ENCODE measurements around the gene RPLP2.

RPLP2 gene

GRCh38 chr11:850775-851763 is 41.3 kb downstream of the RPLP2 start:
- DNase-seq (ENCODE audit: low read depth): no peak

DNA sequence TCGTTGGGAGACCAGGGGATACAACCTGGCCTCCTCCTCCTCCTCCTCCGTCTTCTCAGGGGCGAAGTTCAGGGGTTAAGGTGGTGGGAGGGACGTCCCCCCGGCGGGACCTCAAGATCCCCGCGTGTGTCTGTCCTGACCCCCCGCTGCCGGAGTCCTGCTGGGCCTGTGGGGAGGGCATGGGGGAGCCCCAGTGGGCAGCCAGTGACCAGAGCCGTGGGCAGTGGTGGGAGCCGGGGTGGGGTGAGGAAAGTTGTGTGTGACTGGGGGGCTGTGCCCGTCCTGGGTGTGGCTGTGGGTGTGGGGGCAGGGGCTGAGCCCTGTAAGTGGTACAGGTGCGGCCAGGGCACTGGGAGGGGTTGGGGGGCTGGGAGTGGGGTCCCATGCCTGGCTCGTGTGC is 43.0 kb downstream of the RPLP2 start:
- no peak for DNase-seq (ENCODE audit: low read depth)

- DNase-seq (ENCODE audit: low read depth): no peak
Measured at GRCh38 chr11:853682-854448, 44.1 kb downstream of the RPLP2 start.

GRCh38 chr11:854601-855329 is 45.0 kb downstream of the RPLP2 start:
- no peak for DNase-seq (ENCODE audit: low read depth)

DNA sequence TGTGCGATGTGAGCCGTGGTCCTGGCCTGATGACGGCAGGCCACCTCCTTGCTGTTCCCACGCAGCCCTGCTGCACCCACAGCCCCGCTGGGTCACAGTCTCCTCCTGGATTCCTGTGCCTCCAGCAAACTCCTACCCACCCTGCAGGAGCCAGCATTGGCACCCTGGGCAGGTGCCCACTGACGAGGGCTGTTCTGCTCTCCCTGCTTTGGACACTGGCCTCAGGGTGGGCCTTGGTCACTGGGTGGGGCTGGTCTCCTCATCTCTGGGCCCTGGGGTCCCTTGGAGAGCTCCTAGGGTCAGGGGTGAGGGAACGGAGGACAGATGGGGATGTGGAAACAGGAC is 45.5 kb downstream of the RPLP2 start:
- no peak for DNase-seq (ENCODE audit: low read depth)

GRCh38 chr11:855796-856195 is 46.0 kb downstream of the RPLP2 start:
- no peak for DNase-seq (ENCODE audit: low read depth)

- no peak for DNase-seq (ENCODE audit: low read depth)
Measured at GRCh38 chr11:856397-856796, 46.6 kb downstream of the RPLP2 start.

- no peak for DNase-seq (ENCODE audit: low read depth)
Measured at GRCh38 chr11:858053-858761, 48.4 kb downstream of the RPLP2 start.

GRCh38 chr11:858762-859339 is 49.1 kb downstream of the RPLP2 start:
- DNase-seq (ENCODE audit: low read depth): no peak

DNA sequence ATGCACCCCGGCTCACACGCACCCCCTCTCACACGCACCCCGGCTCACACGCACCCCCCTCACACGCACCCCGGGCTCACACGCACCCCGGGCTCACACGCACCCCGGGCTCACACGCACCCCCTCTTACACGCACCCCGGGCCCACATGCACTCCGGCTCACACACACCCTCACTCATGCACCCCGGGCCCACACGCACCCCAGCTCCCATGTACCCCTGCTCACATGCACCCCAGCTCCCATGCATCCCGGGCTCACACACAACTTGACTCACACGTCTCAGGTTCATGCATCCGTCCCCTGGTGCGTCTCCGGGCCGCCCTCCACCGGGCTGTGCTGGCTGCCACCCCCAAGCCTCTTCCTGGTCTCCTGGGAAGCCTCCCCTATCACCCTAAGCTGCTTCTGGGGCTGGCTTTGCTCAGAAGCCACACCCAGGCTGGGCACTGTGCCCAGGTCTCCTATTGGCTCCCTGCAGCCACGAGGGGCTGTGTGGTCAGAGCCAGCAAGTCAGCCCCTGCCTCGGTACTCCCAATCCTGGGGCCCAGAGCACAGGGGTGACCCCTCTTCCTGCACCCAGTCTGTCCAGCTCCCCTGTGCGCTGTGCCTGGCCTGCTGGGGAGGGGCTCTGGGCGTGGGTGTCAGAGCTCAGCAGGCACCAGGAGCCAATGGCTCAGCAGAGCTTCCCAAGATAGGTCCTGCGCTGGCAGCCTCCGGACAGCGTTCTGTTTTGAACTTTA is 49.8 kb downstream of the RPLP2 start:
- DNase-seq (ENCODE audit: low read depth): no peak

DNA sequence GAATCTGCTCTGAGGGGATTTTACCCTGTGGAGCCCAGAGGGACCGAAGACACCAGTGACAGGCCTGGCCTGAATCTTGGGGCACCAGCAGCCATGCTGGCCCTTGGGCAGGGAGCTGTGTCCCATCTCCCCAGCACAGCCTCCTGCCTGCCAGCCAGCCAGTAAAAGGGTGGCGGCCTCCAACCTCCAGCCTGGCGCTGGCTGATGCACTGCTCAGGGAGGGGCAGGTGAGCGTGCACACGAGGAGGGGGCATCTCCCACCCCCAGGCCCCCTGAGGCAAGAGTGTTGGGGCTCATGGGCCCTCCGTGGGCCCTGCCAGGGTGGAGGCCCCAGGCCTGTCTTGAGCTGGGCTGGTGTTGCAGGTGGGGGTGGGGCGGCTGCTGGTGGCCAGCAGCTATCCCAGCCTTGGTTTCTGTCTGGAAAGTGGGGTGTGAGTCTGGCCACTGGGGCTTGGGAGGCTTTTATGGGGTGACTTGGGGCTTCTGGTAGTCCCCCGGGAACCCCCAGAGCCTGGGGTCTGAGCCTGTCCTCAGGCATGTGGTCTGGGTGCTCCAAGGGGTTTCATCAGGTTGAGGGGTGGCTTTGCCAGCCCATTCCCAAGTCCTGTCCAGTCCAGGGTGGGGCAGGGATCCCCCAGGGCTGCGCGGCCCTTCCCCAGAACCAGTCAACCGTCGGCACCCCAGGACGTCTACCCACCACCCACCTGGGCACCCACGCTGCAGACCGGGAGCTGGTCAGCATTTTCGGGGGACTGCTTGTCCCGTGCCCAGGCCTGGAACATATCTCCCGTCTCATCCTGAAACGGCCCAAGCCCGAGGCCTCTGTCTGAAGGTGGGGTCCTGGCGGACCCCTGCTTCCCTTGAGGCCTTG is 50.7 kb downstream of the RPLP2 start:
- no peak for DNase-seq (ENCODE audit: low read depth)

DNA sequence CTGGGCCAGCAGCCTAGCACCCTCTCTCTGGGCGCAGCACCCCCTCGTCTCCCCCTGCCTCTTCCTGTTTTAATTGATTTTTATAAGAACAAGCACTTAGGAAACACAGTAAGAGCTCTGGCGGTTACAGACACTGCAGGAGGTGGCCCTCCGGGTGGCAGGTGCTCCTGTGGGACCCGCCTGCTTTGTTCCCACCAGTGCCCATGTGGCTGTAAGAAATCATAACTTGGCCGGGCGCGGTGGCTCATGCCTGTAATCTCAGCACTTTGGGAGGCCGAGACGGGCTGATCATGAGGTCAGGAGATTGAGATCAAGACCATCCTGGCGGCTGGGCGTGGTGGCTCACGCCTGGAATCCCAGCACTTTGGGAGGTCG is 51.3 kb downstream of the RPLP2 start:
- no peak for DNase-seq (ENCODE audit: low read depth)

GRCh38 chr11:862081-862661 is 52.4 kb downstream of the RPLP2 start:
- no peak for DNase-seq (ENCODE audit: low read depth)
